Omental fat pad (tissue), 4 donors: ENCODE results near the gene SLC35F3. TPM values are rescaled to one million over a fixed set of nuclear protein-coding genes. Genes with fewer than 3 reads are reported as not detected.
A peak's percentile ranks its signal among the peaks of the same experiment; 100 is the strongest.
"Not testable (repeated sequence)": the region's sequence is repeated elsewhere in the genome, so short reads cannot be mapped to it uniquely, and the experiment has no call there.

Experiments used
- ATAC-seq: fragments of 150-250 bp; one replicate; pipeline ENCODE4 v1.9.1; 2016; ENCODE audit warnings: mild to moderate bottlenecking, moderate library complexity; ENCODE audit not compliant: low FRiP score
- DNase-seq: peaks from one replicate; pipeline ENCODE4 v3.0.0-alpha.2; 2019; ENCODE audit warnings: low spot score
- CTCF ChIP-seq, 3 donors: fragments of 450-650 bp; IDR thresholded peaks; one replicate each; pipeline ENCODE4 v1.5.1; 2016 to 2017; ENCODE audit warnings: antibody characterized with exemption in 3 of 3, mild to moderate bottlenecking in 3 of 3, moderate library complexity in 2 of 3
- total RNA-seq, 4 donors: library from RNA; depleted of rRNA; stranded (reverse); fragments of >200 nt; gene quantifications; one replicate each; pipeline ENCODE4 v1.1.0, GENCODE V29; 2016

The SLC35F3 gene
- total RNA-seq, 4 donors from 2014 or later: 0.09 TPM; not detected in 3

GRCh38 chr1:234144901-234145300, 240.4 kb downstream of the SLC35F3 start:
- no peak for ATAC-seq
- DNase-seq: no peak
- TF ChIP-seq CTCF (IDR thresholded peaks at IDR 0.05): no peak

GRCh38 chr1:234148350-234148749, 243.9 kb downstream of the SLC35F3 start:
- no peak for ATAC-seq
- no peak for DNase-seq
- TF ChIP-seq CTCF (IDR thresholded peaks at IDR 0.05): no peak

GRCh38 chr1:234148816-234149215, 244.3 kb downstream of the SLC35F3 start:
- DNase-seq: no peak
- ATAC-seq: no peak

GRCh38 chr1:234149217-234149616, 244.7 kb downstream of the SLC35F3 start:
- ATAC-seq (no peak), DNase-seq (no peak)
- TF ChIP-seq CTCF (IDR thresholded peaks at IDR 0.05): no peak

More at GRCh38 chr1:234148816-234149215, 244.3 kb downstream of the SLC35F3 start:
- no peak for TF ChIP-seq CTCF (IDR thresholded peaks at IDR 0.05)

- ATAC-seq: no peak
- no peak for TF ChIP-seq CTCF (IDR thresholded peaks at IDR 0.05)
- no peak for DNase-seq
These were observed 246.4 kb downstream of the SLC35F3 start for GRCh38 chr1:234150892-234151291.

GRCh38 chr1:234152344-234152743, 247.9 kb downstream of the SLC35F3 start:
- not testable (repeated sequence) for ATAC-seq, DNase-seq

GRCh38 chr1:234154320-234155251, 250.1 kb downstream of the SLC35F3 start:
- ATAC-seq: no peak
- peak in 1 of 3 donors; percentile 14 for TF ChIP-seq CTCF (IDR thresholded peaks at IDR 0.05)

More at GRCh38 chr1:234154320-234155251, 250.1 kb downstream of the SLC35F3 start:
- DNase-seq: no peak
